HCT116 (cell line): ENCODE results near the gene MRGPRX1. TPM values are rescaled to one million over a fixed set of nuclear protein-coding genes. Genes with fewer than 3 reads are reported as not detected.

Experiments
- ATAC-seq: fragments of 200-7000 bp; cut with Tn5 transposase; 2 replicates; pipeline ENCODE4 v1.9.1; 2020; ENCODE audit warnings: mild to moderate bottlenecking, moderate library complexity
- BruUV-seq: library from RNA; stranded (reverse); fragments of 400-500 nt; replicated peaks from 2 replicates; lab custom pipeline; 2021; lab: Mats Ljungman, UMichigan
- CTCF ChIA-PET: fragments of 300-600 bp; sonication (Branson Sonifier 250); formaldehyde crosslinking; loops from one replicate; lab custom pipeline; 2021; ENCODE audit warnings: antibody characterized with exemption; lab: Charles Lee
- POLR2A ChIA-PET: fragments of 300-600, 350-600 bp; sonication (Branson Sonifier 250); formaldehyde crosslinking; loops from one replicate; lab custom pipeline; 2021; ENCODE audit warnings: antibody characterized with exemption; lab: Charles Lee
- RAD21 ChIA-PET, 2 experiments: fragments of 300-600 bp; sonication (Branson Sonifier 250); formaldehyde crosslinking; loops; one replicate each; lab custom pipeline; 2023; ENCODE audit warnings: low total read pairs in 2 of 2; ENCODE audit not compliant: uncharacterized antibody in 2 of 2, unreplicated experiment in 2 of 2, low non-redundant PET in 1 of 2; lab: Charles Lee
- DNase-seq: peaks from one replicate; pipeline ENCODE4 v3.0.0-alpha.2; 2010; ENCODE audit warnings: low read depth, low spot score
- H2AFZ ChIP-seq: fragments of 200-600 bp; shearing (Covaris generic), sonication (generic); 2 replicates; pipeline ENCODE4 v1.6.1; 2017; ENCODE audit warnings: low read depth, mixed run types, mixed read lengths, antibody characterized with exemption, low read length; ENCODE audit not compliant: poor library complexity, severe bottlenecking
- H3K27ac ChIP-seq: 2 replicates; pipeline ENCODE4 v1.5.1; 2012; ENCODE audit warnings: low read depth, low read length
- H3K27me3 ChIP-seq: fragments of 200-600 bp; sonication (generic); 2 replicates; pipeline ENCODE4 v1.6.1; 2016; ENCODE audit warnings: mixed run types, low read length, mixed read lengths; ENCODE audit not compliant: insufficient read depth
- H3K36me3 ChIP-seq, 2 experiments: fragments of 200-500 bp in 1 of 2; fragments of 200-600 bp in 1 of 2; sonication (Bioruptor generic) in 1 of 2; sonication (generic) in 1 of 2; 2 replicates each; pipeline versions ENCODE4 v1.5.1 to v1.6.1; 2014 to 2016; ENCODE audit warnings: low read length in 2 of 2, inconsistent platforms in 1 of 2, mixed read lengths in 1 of 2, mixed run types in 1 of 2; ENCODE audit not compliant: insufficient read depth in 2 of 2, control insufficient read depth in 1 of 2
- H3K4me1 ChIP-seq, 2 experiments: fragments of 200-600 bp in 1 of 2; sonication (generic) in 1 of 2; 2 replicates each; pipeline versions ENCODE4 v1.5.1 to v1.6.1; 2012 to 2017; ENCODE audit warnings: low read length in 2 of 2, inconsistent platforms in 1 of 2, mild to moderate bottlenecking in 1 of 2, mixed read lengths in 1 of 2, mixed run types in 1 of 2, moderate library complexity in 1 of 2; ENCODE audit not compliant: insufficient read depth in 2 of 2, control insufficient read depth in 1 of 2
- H3K4me2 ChIP-seq: fragments of 200-600 bp; sonication (generic); 2 replicates; pipeline ENCODE4 v1.6.1; 2017; ENCODE audit warnings: mixed run types, low read length, mixed read lengths
- H3K4me3 ChIP-seq, 2 experiments: fragments of 200-600 bp in 1 of 2; sonication (generic) in 1 of 2; replicated peaks in 1 of 2; 2 replicates each; pipeline ENCODE4 v1.5.1; 2011 to 2016; ENCODE audit warnings: low read length in 2 of 2, control low read depth in 1 of 2, low read depth in 1 of 2, mild to moderate bottlenecking in 1 of 2, mixed read lengths in 1 of 2, mixed run types in 1 of 2
- H3K79me2 ChIP-seq: fragments of 200-600 bp; sonication (generic); 2 replicates; pipeline ENCODE4 v1.6.1; 2017; ENCODE audit warnings: mild to moderate bottlenecking, mixed run types, low read length, moderate library complexity, mixed read lengths; ENCODE audit not compliant: insufficient read depth
- H3K9ac ChIP-seq: fragments of 200-600 bp; sonication (generic); 2 replicates; pipeline ENCODE4 v1.6.1; 2016; ENCODE audit warnings: low read length, mixed read lengths
- H3K9me2 ChIP-seq: fragments of 200-600 bp; sonication (generic), shearing (Covaris generic); 2 replicates; pipeline ENCODE4 v1.6.1; 2017; ENCODE audit warnings: mixed run types, mild to moderate bottlenecking, moderate library complexity; ENCODE audit not compliant: insufficient read depth
- H3K9me3 ChIP-seq, 2 experiments: fragments of 200-500 bp in 1 of 2; fragments of 200-600 bp in 1 of 2; sonication (Bioruptor generic) in 1 of 2; sonication (generic) in 1 of 2; 2 replicates each; pipeline ENCODE4 v1.6.1; 2014 to 2017; ENCODE audit warnings: low read length in 2 of 2, mixed read lengths in 2 of 2, inconsistent platforms in 1 of 2, low read depth in 1 of 2, mild to moderate bottlenecking in 1 of 2, mixed run types in 1 of 2, moderate library complexity in 1 of 2; ENCODE audit not compliant: control insufficient read depth in 1 of 2, insufficient read depth in 1 of 2
- H4K20me1 ChIP-seq: fragments of 200-600 bp; sonication (generic), shearing (Covaris generic); 2 replicates; pipeline ENCODE4 v1.6.1; 2017; ENCODE audit warnings: mixed run types, mild to moderate bottlenecking, moderate library complexity; ENCODE audit not compliant: insufficient read depth
- CBX3 ChIP-seq: IDR thresholded peaks from 2 replicates; pipeline ENCODE4 v1.6.1; 2012; ENCODE audit warnings: low read depth
- CEBPB ChIP-seq: IDR thresholded peaks from 2 replicates; pipeline ENCODE4 v1.6.1; 2012; ENCODE audit warnings: low read depth
- EGR1 ChIP-seq: IDR thresholded peaks from 2 replicates; pipeline ENCODE4 v1.6.1; 2012; ENCODE audit warnings: low read depth
- ELF1 ChIP-seq: IDR thresholded peaks from 2 replicates; pipeline ENCODE4 v1.6.1; 2012; ENCODE audit warnings: low read depth, borderline replicate concordance
- EZH2 ChIP-seq: fragments of 200-600 bp; sonication (generic); IDR thresholded peaks from 2 replicates; pipeline ENCODE4 v1.6.1; 2017; ENCODE audit warnings: antibody characterized with exemption, mixed run types
- FOSL1 ChIP-seq: IDR thresholded peaks from 2 replicates; pipeline ENCODE4 v1.6.1; 2012; ENCODE audit warnings: low read depth
- MAX ChIP-seq: IDR thresholded peaks from 2 replicates; pipeline ENCODE4 v1.6.1; 2012
- POLR2A ChIP-seq: IDR thresholded peaks from 2 replicates; pipeline ENCODE4 v1.7.0; 2011; ENCODE audit warnings: borderline replicate concordance; ENCODE audit not compliant: insufficient read depth, insufficient read length; ENCODE audit errors: extremely low read depth
- POLR2AphosphoS5 ChIP-seq: IDR thresholded peaks from 2 replicates; pipeline ENCODE4 v1.6.1; 2011; ENCODE audit warnings: mild to moderate bottlenecking, low read depth, low read length, moderate library complexity
- RAD21 ChIP-seq: IDR thresholded peaks from 2 replicates; pipeline ENCODE4 v1.6.1; 2012; ENCODE audit warnings: low read depth, mild to moderate bottlenecking
- SIN3A ChIP-seq: IDR thresholded peaks from 2 replicates; pipeline ENCODE4 v1.6.1; 2012; ENCODE audit warnings: low read depth
- SRF ChIP-seq: IDR thresholded peaks from 2 replicates; pipeline ENCODE4 v1.6.1; 2012; ENCODE audit warnings: low read depth
- TCF7L2 ChIP-seq: IDR thresholded peaks from 2 replicates; pipeline ENCODE4 v1.7.0; 2011; ENCODE audit warnings: borderline replicate concordance, inconsistent platforms; ENCODE audit not compliant: insufficient read depth, insufficient read length; ENCODE audit errors: extremely low read depth
- ZFX ChIP-seq: fragments of 450-650 bp; IDR thresholded peaks from 2 replicates; pipeline ENCODE4 v1.6.1; 2017
- intact Hi-C: fragments of 100-400 bp; cut with micrococcal nuclease; formaldehyde crosslinking; loops from 2 replicates; pipeline ENCODE4 v1.10.0; 2022
- total RNA-seq: library from RNA; stranded (reverse); gene quantifications from one replicate; pipeline ENCODE4 v1.2.1, GENCODE V29; 2021; ENCODE audit not compliant: unreplicated experiment
- TF ChIP-seq, protein P1 (sequence below), 3 experiments: fragments of 200-600 bp in 1 of 3; sonication (generic) in 1 of 3; IDR thresholded peaks in 2 of 3; conservative IDR thresholded peaks in 1 of 3; 2 replicates each; pipeline ENCODE4 v1.5.1; 2012 to 2017; ENCODE audit warnings: low read depth in 2 of 3, low read length in 2 of 3, antibody characterized with exemption in 1 of 3, borderline replicate concordance in 1 of 3, control low read depth in 1 of 3, mild to moderate bottlenecking in 1 of 3, mixed read lengths in 1 of 3, mixed run types in 1 of 3, moderate library complexity in 1 of 3; ENCODE audit not compliant: insufficient read depth in 1 of 3
- TF ChIP-seq, protein P2 (sequence below): IDR thresholded peaks from 2 replicates; pipeline ENCODE4 v1.6.1; 2012
- TF ChIP-seq, protein P3 (sequence below): IDR thresholded peaks from 2 replicates; pipeline ENCODE4 v1.6.1; 2012; ENCODE audit warnings: low read depth

The MRGPRX1 gene
- total RNA-seq, 1 experiment from 2014 or later: not detected

- TF ChIP-seq, protein P1, sequence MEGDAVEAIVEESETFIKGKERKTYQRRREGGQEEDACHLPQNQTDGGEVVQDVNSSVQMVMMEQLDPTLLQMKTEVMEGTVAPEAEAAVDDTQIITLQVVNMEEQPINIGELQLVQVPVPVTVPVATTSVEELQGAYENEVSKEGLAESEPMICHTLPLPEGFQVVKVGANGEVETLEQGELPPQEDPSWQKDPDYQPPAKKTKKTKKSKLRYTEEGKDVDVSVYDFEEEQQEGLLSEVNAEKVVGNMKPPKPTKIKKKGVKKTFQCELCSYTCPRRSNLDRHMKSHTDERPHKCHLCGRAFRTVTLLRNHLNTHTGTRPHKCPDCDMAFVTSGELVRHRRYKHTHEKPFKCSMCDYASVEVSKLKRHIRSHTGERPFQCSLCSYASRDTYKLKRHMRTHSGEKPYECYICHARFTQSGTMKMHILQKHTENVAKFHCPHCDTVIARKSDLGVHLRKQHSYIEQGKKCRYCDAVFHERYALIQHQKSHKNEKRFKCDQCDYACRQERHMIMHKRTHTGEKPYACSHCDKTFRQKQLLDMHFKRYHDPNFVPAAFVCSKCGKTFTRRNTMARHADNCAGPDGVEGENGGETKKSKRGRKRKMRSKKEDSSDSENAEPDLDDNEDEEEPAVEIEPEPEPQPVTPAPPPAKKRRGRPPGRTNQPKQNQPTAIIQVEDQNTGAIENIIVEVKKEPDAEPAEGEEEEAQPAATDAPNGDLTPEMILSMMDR (IDR thresholded peaks at IDR 0.05 in 2 of 3, conservative IDR thresholded peaks at IDR 0.05 in 1 of 3; ENCODE audit: borderline replicate concordance in 1 of 3, insufficient read depth in 1 of 3, low read depth in 2 of 3, low read length in 2 of 3): no peak
- TF ChIP-seq RAD21: no peak
These were observed 3.1 kb downstream of the MRGPRX1 start (continued) for GRCh38 chr11:18936002-18936673.

DNA sequence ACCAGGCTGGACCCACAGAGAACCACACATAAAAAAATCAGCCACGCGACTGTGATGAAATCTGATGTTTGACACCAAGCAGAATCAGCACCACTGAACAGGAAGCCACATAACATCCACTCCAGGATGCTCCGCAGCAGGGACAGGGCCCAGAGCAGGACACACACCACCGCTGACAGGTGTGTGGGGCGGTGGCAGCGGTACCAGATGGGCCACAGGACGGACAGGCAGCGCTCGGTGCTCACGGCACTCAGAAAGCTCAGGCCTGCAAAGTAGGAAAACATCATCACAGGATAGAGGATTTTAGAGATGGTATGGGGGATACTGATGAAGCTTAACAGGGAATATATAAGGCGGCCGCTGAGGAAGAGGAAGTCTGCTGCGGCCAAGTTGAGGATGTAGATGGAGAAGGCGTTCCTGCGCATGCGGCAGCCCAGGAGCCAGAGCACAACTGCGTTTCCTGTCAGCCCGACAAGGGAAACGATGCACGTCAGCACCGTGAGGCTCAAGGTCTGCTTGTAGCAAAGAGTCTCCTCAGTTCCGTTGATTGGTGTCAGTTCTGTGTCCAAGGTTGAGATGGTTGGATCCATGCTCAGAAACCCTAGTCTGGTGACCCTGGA, 4.9 kb downstream of the MRGPRX1 start:
- peaks cover 100% of the 10 kb centered on the region for H3K27me3 ChIP-seq
- CTCF ChIA-PET: no interaction called here
- no peak for ATAC-seq
- no peak for TF ChIP-seq SIN3A
- no peak for TF ChIP-seq EZH2
- TF ChIP-seq, protein P2, sequence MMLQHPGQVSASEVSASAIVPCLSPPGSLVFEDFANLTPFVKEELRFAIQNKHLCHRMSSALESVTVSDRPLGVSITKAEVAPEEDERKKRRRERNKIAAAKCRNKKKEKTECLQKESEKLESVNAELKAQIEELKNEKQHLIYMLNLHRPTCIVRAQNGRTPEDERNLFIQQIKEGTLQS: no peak
- TF ChIP-seq, protein P1 (IDR thresholded peaks at IDR 0.05 in 2 of 3, conservative IDR thresholded peaks at IDR 0.05 in 1 of 3; ENCODE audit: borderline replicate concordance in 1 of 3, insufficient read depth in 1 of 3, low read depth in 2 of 3, low read length in 2 of 3): no peak
- TF ChIP-seq ELF1: no peak
- TF ChIP-seq CBX3: no peak
- TF ChIP-seq MAX: no peak
- TF ChIP-seq POLR2AphosphoS5: no peak
- TF ChIP-seq ZFX: no peak
- no peak for TF ChIP-seq FOSL1
- TF ChIP-seq, protein P3, sequence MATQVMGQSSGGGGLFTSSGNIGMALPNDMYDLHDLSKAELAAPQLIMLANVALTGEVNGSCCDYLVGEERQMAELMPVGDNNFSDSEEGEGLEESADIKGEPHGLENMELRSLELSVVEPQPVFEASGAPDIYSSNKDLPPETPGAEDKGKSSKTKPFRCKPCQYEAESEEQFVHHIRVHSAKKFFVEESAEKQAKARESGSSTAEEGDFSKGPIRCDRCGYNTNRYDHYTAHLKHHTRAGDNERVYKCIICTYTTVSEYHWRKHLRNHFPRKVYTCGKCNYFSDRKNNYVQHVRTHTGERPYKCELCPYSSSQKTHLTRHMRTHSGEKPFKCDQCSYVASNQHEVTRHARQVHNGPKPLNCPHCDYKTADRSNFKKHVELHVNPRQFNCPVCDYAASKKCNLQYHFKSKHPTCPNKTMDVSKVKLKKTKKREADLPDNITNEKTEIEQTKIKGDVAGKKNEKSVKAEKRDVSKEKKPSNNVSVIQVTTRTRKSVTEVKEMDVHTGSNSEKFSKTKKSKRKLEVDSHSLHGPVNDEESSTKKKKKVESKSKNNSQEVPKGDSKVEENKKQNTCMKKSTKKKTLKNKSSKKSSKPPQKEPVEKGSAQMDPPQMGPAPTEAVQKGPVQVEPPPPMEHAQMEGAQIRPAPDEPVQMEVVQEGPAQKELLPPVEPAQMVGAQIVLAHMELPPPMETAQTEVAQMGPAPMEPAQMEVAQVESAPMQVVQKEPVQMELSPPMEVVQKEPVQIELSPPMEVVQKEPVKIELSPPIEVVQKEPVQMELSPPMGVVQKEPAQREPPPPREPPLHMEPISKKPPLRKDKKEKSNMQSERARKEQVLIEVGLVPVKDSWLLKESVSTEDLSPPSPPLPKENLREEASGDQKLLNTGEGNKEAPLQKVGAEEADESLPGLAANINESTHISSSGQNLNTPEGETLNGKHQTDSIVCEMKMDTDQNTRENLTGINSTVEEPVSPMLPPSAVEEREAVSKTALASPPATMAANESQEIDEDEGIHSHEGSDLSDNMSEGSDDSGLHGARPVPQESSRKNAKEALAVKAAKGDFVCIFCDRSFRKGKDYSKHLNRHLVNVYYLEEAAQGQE: no peak
- no peak for TF ChIP-seq SRF
- no peak for TF ChIP-seq EGR1
- TF ChIP-seq TCF7L2: no peak
- no peak for TF ChIP-seq CEBPB
- TF ChIP-seq POLR2A: no peak

More for the DNA sequence above, 4.9 kb downstream of the MRGPRX1 start:
- no peaks in the 10 kb centered on the region for H3K79me2 ChIP-seq
- no peaks in the 10 kb centered on the region for H4K20me1 ChIP-seq
- H2AFZ ChIP-seq: no peak overlapping the region
- no peaks in the 10 kb centered on the region for H3K4me1 ChIP-seq
- H3K9ac ChIP-seq: no peak overlapping the region
- H3K27ac ChIP-seq: no peak overlapping the region
- ChIA-PET POLR2A (no interaction called here), RAD21 (no interaction called here)
- intact Hi-C loops: no loop called here
- H3K4me2 ChIP-seq: no peak overlapping the region
- H3K9me3 ChIP-seq: no peaks in the 10 kb centered on the region
- DNase-seq: no peak
- no peak overlapping the region for H3K4me3 ChIP-seq
- BruUV-seq: no TSS peak
- H3K36me3 ChIP-seq: no peaks in the 10 kb centered on the region
- H3K9me2 ChIP-seq: no peaks in the 10 kb centered on the region
